Lower leg skin (tissue), 3 donors: Measurements from ENCODE around the gene SMARCA2.

Source experiments
- POLR2A ChIP-seq, 2 donors: fragments of 450-650 bp; IDR thresholded peaks; one replicate each; pipeline ENCODE4 v1.6.1; 2016 to 2017; ENCODE audit warnings: antibody characterized with exemption in 2 of 2, mild to moderate bottlenecking in 1 of 2, moderate library complexity in 1 of 2
- TF ChIP-seq, protein P1 (sequence below), 3 donors: fragments of 450-650 bp; IDR thresholded peaks; one replicate each; pipeline ENCODE4 v1.5.1; 2016; ENCODE audit warnings: antibody characterized with exemption in 3 of 3, mild to moderate bottlenecking in 3 of 3, moderate library complexity in 2 of 3

DNA sequence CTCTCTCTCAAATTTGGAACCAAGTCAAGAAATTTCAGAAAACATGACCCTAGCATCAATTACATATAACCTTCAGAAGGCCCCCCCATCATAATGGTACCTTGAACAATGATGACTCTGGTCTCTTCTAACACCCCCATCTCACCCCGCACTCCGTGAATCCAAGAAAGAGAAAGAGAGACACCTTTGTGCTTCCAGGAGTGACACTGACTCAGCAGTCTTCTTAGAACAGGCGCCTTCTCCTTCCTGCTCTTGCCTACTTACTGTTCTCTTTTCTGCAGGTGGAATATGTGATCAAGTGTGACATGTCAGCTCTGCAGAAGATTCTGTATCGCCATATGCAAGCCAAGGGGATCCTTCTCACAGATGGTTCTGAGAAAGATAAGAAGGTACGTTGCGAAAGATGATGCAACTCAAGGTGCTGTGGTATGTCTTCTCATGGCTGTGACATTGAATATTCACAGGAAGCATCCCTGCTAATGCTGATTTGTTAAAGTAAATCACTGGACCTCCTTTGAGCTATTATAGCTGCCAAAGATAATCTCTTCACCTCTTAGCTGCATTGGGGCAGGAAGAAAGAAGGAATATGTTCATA, 81.3 kb downstream of the SMARCA2 start:
- no peak for TF ChIP-seq POLR2A (IDR thresholded peaks at IDR 0.05)
- TF ChIP-seq, protein P1, sequence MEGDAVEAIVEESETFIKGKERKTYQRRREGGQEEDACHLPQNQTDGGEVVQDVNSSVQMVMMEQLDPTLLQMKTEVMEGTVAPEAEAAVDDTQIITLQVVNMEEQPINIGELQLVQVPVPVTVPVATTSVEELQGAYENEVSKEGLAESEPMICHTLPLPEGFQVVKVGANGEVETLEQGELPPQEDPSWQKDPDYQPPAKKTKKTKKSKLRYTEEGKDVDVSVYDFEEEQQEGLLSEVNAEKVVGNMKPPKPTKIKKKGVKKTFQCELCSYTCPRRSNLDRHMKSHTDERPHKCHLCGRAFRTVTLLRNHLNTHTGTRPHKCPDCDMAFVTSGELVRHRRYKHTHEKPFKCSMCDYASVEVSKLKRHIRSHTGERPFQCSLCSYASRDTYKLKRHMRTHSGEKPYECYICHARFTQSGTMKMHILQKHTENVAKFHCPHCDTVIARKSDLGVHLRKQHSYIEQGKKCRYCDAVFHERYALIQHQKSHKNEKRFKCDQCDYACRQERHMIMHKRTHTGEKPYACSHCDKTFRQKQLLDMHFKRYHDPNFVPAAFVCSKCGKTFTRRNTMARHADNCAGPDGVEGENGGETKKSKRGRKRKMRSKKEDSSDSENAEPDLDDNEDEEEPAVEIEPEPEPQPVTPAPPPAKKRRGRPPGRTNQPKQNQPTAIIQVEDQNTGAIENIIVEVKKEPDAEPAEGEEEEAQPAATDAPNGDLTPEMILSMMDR (IDR thresholded peaks at IDR 0.05): no peak
